ENCODE results near the gene MICAL3. TPM values are rescaled to one million over a fixed set of nuclear protein-coding genes. Genes with fewer than 3 reads are reported as not detected.

Gene MICAL3
- total RNA-seq, 4 donors from 2014 or later, result 45.2 to 56.3 (median 46.3) TPM

DNA sequence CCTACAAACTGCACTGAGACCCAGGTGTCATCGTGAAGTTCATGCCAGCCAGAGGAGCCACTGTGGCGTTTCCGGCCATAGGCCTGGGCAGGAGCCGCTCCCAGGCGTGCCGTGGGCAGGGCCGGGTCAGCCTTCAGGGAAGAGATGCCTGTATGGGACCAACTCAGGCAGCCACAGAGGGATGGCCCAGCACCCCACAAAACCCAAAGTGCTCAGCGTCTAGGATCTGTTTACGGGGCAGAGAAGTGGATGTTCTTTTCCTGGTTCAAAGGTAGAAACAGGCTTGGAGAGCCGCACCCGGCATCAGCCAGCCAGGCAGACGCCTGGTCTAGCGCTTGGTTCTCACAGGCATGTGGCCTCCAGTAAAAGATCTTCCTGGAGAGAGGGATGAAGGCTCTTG, 241.7 kb downstream of the MICAL3 start:
- Histone ChIP-seq H3K36me3 (peaks cover 0 to under 1% (median 0%) of the 10 kb centered on the region in 3 donors), H3K27me3 (no peaks in the 10 kb centered on the region), H3K27ac (no peak overlapping the region), H3K4me1 (peaks cover 0 to 37% (median 21%) of the 10 kb centered on the region in 4 donors), H3K4me3 (no peak overlapping the region), H3K9me3 (no peaks in the 10 kb centered on the region)
- WGBS, 2 donors, result 94 to 95% methylated on average over 13 of the region's 13 CpGs
- no peak for DNase-seq (ENCODE audit: low spot score in 2 of 2)
- TF ChIP-seq EP300 (IDR thresholded peaks at IDR 0.05) (no peak), POLR2A (IDR thresholded peaks at IDR 0.05) (no peak)
- TF ChIP-seq, protein P1, sequence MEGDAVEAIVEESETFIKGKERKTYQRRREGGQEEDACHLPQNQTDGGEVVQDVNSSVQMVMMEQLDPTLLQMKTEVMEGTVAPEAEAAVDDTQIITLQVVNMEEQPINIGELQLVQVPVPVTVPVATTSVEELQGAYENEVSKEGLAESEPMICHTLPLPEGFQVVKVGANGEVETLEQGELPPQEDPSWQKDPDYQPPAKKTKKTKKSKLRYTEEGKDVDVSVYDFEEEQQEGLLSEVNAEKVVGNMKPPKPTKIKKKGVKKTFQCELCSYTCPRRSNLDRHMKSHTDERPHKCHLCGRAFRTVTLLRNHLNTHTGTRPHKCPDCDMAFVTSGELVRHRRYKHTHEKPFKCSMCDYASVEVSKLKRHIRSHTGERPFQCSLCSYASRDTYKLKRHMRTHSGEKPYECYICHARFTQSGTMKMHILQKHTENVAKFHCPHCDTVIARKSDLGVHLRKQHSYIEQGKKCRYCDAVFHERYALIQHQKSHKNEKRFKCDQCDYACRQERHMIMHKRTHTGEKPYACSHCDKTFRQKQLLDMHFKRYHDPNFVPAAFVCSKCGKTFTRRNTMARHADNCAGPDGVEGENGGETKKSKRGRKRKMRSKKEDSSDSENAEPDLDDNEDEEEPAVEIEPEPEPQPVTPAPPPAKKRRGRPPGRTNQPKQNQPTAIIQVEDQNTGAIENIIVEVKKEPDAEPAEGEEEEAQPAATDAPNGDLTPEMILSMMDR (IDR thresholded peaks at IDR 0.05), result no peak

DNA sequence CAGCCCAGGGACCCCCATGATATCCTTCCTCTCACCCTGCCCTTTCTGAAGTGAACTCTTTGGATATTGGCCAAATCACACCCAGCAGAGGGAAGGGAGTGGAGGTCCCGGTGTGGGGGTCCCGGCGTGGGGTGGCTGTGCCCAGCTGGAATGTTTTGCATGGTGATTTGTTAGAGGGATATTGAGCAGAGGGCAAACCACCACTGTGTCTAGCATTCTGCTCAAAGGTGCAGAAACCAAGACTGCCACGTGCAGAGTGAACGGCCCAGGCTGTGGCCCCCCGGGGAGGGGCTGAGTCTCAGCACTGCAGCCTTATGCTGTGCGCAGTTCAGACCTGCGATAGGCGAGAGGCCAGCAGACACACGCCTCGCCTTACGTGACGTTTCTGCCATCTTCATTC, 242.2 kb downstream of the MICAL3 start:
- 71 to 73% methylated on average over 13 of the region's 13 CpGs for WGBS, 2 donors
- Histone ChIP-seq H3K4me3 (no peak overlapping the region), H3K27me3 (no peaks in the 10 kb centered on the region), H3K4me1 (peaks cover 0 to 32% (median 21%) of the 10 kb centered on the region in 4 donors), H3K36me3 (no peaks in the 10 kb centered on the region), H3K9me3 (no peaks in the 10 kb centered on the region), H3K27ac (no peak overlapping the region)
- TF ChIP-seq, protein P1 (IDR thresholded peaks at IDR 0.05), result no peak
- TF ChIP-seq EP300 (IDR thresholded peaks at IDR 0.05) (no peak), POLR2A (IDR thresholded peaks at IDR 0.05) (no peak)
- no peak for DNase-seq (ENCODE audit: low spot score in 2 of 2)

DNA sequence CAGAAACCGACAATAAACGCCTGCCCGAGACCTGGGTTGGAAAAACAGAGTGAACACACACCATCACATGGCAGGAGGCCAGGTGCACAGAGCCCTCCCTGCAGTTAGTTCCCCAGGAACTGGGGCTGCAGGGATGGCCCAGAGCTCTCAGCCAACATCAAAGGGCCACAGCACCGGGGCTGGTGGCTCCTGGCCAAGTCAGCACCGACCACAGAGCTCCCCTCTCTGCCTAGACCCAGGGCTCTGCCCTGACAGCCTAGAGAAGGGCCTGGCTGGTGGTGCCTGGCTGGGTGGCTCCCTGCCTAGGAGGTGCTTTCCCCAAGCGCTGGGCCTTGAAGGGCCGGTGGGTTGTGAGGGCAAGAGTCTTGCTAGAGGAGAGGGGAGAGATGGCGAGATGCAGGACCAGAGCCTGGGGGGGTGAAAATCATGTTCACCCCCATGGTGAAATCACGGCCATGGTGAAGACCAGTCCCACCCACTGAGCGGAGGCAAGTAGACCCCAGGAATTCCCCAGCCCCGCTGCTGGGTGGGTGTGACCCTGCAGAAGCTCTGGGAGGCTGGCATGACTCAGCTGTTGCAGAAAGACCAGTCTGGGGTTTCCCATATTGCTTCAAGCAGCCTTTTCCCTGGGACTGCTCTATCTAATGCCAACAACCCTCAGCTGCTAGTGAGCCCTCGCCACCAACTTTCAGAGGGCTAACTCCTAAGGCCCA, 242.9 kb downstream of the MICAL3 start:
- TF ChIP-seq EP300 (IDR thresholded peaks at IDR 0.05), result no peak
- no peaks in the 10 kb centered on the region for H3K9me3 ChIP-seq
- H3K4me1 ChIP-seq, result peaks cover 0 to 25% (median 16%) of the 10 kb centered on the region in 4 donors
- H3K4me3 ChIP-seq, result no peak overlapping the region
- H3K27ac ChIP-seq, result no peak overlapping the region
- DNase-seq (ENCODE audit: low spot score in 2 of 2), result no peak
- H3K27me3 ChIP-seq, result no peaks in the 10 kb centered on the region
- 46 to 63% methylated on average over 3 to 11 of the region's 12 CpGs for WGBS, 2 donors
- no peaks in the 10 kb centered on the region for H3K36me3 ChIP-seq

DNA sequence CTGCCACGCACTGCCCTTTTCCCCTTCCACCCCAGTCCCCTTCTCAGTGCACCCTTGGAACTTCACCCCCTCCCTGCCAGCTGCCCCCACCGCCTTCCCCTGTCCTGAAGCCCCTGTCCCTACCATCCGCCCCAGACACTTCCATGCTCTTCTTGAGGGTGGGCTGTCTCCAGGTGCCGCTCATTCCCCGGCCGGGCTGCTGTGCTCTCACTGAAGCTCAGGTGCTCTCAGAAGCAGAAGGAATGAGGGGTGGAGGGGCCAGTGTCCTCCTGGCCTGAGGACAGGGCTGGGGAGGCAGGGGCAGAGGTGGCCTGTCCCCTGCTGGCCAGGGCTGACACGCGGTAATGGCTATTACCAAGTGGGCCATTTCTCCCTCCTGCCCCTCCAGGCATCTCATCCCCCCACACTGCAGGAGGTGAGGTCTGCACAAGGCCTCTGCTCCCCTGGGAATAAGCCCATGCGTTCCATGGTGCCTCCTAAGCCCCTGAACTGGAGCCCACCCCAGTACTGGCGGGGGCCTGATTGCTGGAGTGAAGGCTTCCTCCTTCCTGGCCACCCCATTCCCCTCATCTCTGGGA, 243.5 kb downstream of the MICAL3 start:
- H3K9me3 ChIP-seq, result no peaks in the 10 kb centered on the region
- no peak for DNase-seq (ENCODE audit: low spot score in 2 of 2)
- H3K27me3 ChIP-seq, result no peaks in the 10 kb centered on the region
- H3K27ac ChIP-seq, result no peak overlapping the region
- no peak overlapping the region for H3K4me3 ChIP-seq
- WGBS, 2 donors, result 95 to 97% methylated on average over 7 to 8 of the region's 10 CpGs
- TF ChIP-seq, protein P1 (IDR thresholded peaks at IDR 0.05), result no peak
- TF ChIP-seq POLR2A (IDR thresholded peaks at IDR 0.05) (no peak), EP300 (IDR thresholded peaks at IDR 0.05) (no peak)
- H3K4me1 ChIP-seq, result peaks cover 0 to 19% (median 12%) of the 10 kb centered on the region in 4 donors
- H3K36me3 ChIP-seq, result no peaks in the 10 kb centered on the region

DNA sequence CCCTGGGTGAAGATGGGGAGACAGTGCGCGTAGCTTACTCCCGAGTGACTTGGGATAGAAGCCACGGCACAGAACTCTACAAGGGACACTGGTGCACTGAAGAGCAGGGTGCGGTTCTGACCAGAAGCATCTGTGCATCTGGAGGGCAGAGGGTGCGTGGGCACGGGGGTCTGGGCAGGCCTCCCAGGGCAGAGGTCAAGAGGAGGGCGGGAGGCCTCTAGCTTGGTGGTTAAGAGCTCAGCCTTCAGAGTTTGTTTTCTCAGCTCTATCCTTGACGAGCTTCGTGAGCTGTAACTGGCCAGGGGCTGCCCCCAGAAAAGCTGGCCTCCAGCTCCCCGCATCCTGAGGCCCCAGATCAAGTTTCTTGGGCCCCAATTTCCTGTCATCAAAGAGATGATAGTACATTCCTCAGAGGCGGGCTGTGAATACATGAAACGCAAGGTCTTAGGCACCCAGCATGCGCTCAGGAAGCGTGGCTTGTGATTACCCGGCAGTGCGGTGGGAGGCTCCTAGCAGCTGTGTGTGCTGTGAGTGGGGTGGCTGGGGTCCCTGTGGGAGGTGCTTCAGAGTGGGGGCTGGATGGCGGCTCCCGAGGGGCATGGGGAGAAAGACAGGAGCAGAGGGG, 244.1 kb downstream of the MICAL3 start:
- Histone ChIP-seq H3K4me1 (peaks cover 0 to 16% (median 9%) of the 10 kb centered on the region in 4 donors), H3K27ac (no peak overlapping the region), H3K27me3 (no peaks in the 10 kb centered on the region), H3K4me3 (no peak overlapping the region), H3K9me3 (no peaks in the 10 kb centered on the region), H3K36me3 (no peaks in the 10 kb centered on the region)
- WGBS, 2 donors, result 57 to 66% methylated on average over 16 to 18 of the region's 19 CpGs
- DNase-seq (ENCODE audit: low spot score in 2 of 2), result no peak
- no peak for TF ChIP-seq EP300 (IDR thresholded peaks at IDR 0.05)
- TF ChIP-seq, protein P1 (IDR thresholded peaks at IDR 0.05), result no peak
- no peak for TF ChIP-seq POLR2A (IDR thresholded peaks at IDR 0.05)

Measured in tibial nerve (tissue), 4 donors.